ENCODE results near the gene IL17RE. TPM values are rescaled to one million over a fixed set of nuclear protein-coding genes. Genes with fewer than 3 reads are reported as not detected.

Gene IL17RE
- total RNA-seq, 4 donors from 2014 or later, result 49.2 to 116 (median 77.8) TPM

- no peaks in the 10 kb centered on the region for H3K27me3 ChIP-seq
- H3K36me3 ChIP-seq, result peaks cover 74% of the 10 kb centered on the region
- WGBS, result 91% methylated on average over 6 of the region's 6 CpGs
- no peak overlapping the region for H3K4me3 ChIP-seq
- no peak overlapping the region for H3K27ac ChIP-seq
- TF ChIP-seq, protein P1, sequence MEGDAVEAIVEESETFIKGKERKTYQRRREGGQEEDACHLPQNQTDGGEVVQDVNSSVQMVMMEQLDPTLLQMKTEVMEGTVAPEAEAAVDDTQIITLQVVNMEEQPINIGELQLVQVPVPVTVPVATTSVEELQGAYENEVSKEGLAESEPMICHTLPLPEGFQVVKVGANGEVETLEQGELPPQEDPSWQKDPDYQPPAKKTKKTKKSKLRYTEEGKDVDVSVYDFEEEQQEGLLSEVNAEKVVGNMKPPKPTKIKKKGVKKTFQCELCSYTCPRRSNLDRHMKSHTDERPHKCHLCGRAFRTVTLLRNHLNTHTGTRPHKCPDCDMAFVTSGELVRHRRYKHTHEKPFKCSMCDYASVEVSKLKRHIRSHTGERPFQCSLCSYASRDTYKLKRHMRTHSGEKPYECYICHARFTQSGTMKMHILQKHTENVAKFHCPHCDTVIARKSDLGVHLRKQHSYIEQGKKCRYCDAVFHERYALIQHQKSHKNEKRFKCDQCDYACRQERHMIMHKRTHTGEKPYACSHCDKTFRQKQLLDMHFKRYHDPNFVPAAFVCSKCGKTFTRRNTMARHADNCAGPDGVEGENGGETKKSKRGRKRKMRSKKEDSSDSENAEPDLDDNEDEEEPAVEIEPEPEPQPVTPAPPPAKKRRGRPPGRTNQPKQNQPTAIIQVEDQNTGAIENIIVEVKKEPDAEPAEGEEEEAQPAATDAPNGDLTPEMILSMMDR (IDR thresholded peaks at IDR 0.05), result no peak
- TF ChIP-seq POLR2AphosphoS5 (IDR thresholded peaks at IDR 0.05) (no peak), POLR2A (IDR thresholded peaks at IDR 0.05) (no peak), EP300 (IDR thresholded peaks at IDR 0.05) (no peak)
- H3K9me3 ChIP-seq, result no peaks in the 10 kb centered on the region
- H3K4me1 ChIP-seq, result no peaks in the 10 kb centered on the region
- DNase-seq (ENCODE audit: low spot score in 2 of 2), result no peak
These were observed 62.7 kb downstream of the IL17RE start for GRCh38 chr3:9965200-9965875.

Other genes with a start within 250 kb of the IL17RE start
- gene CPNE9, start 199.0 kb upstream of the IL17RE start, total RNA-seq, result 1 to 10 TPM in 2 of 4 donors, under 1 TPM in 2; 0.49 to 3.4 (median 2.1) TPM
- 10 to 100 TPM; 24.6 to 35.6 (median 29.4) TPM for gene BRPF1, start 171.1 kb upstream of the IL17RE start, total RNA-seq
- 10 to 100 TPM; 15.7 to 29.6 (median 25.5) TPM for gene OGG1, start 152.9 kb upstream of the IL17RE start, total RNA-seq
- 10 to 100 TPM in 1 of 4 donors, 1 to 10 TPM in 3; 3.3 to 13.0 (median 5.2) TPM for gene CAMK1, start 132.9 kb upstream of the IL17RE start, total RNA-seq
- gene TADA3, start 110.4 kb upstream of the IL17RE start, total RNA-seq, result 10 to 100 TPM; 27.6 to 45.0 (median 38.8) TPM
- 100 to 1,000 TPM; 107 to 132 (median 124) TPM for gene ARPC4, start 109.8 kb upstream of the IL17RE start, total RNA-seq
- 100 to 1,000 TPM in 2 of 4 donors, 10 to 100 TPM in 2; 42.4 to 286 (median 83.3) TPM for gene TTLL3, start 92.6 kb upstream of the IL17RE start, total RNA-seq
- gene RPUSD3, start 58.8 kb upstream of the IL17RE start, total RNA-seq, result 10 to 100 TPM; 34.8 to 46.5 (median 42.1) TPM
- gene CIDEC, start 22.6 kb upstream of the IL17RE start, total RNA-seq, result 10 to 100 TPM; 12.5 to 34.7 (median 26.1) TPM
- gene JAGN1, start 12.2 kb upstream of the IL17RE start, total RNA-seq, result 10 to 100 TPM; 29.5 to 71.3 (median 49.8) TPM
- gene IL17RC, start 14.2 kb downstream of the IL17RE start, total RNA-seq, result 100 to 1,000 TPM in 3 of 4 donors, 10 to 100 TPM in 1; 92.5 to 185 (median 137) TPM
- 10 to 100 TPM; 18.9 to 46.7 (median 26.0) TPM for gene CRELD1, start 31.0 kb downstream of the IL17RE start, total RNA-seq
- gene PRRT3, start 49.6 kb downstream of the IL17RE start, total RNA-seq, result 1 to 10 TPM; 2.5 to 6.1 (median 3.0) TPM
- gene EMC3, start 84.0 kb downstream of the IL17RE start, total RNA-seq, result 10 to 100 TPM; 41.8 to 82.1 (median 77.5) TPM
- gene FANCD2, start 123.6 kb downstream of the IL17RE start, total RNA-seq, result 10 to 100 TPM in 2 of 4 donors, 1 to 10 TPM in 2; 4.9 to 23.2 (median 10.5) TPM
- not detected for gene FANCD2OS, start 205.4 kb downstream of the IL17RE start, total RNA-seq
- gene BRK1, start 212.8 kb downstream of the IL17RE start, total RNA-seq, result 100 to 1,000 TPM in 1 of 4 donors, 10 to 100 TPM in 3; 51.7 to 101 (median 83.9) TPM
- gene VHL, start 238.9 kb downstream of the IL17RE start, total RNA-seq, result 10 to 100 TPM; 36.4 to 49.1 (median 42.8) TPM